HEK293T (cell line): ENCODE measurements around the gene ARHGEF2.
"Not testable (repeated sequence)": the region's sequence is repeated elsewhere in the genome, so short reads cannot be mapped to it uniquely, and the experiment has no call there.

Experiments
- CTCF ChIA-PET: fragments of 350-600 bp; formaldehyde crosslinking; extraction: SDS; loops from one replicate; lab custom pipeline; 2021; ENCODE audit warnings: antibody characterized with exemption, inconsistent platforms; lab: Yijun Ruan, JAX
- POLR2A ChIA-PET: fragments of 350-600 bp; formaldehyde crosslinking; extraction: SDS; loops from one replicate; lab custom pipeline; 2020; ENCODE audit warnings: antibody characterized with exemption, inconsistent platforms; lab: Yijun Ruan, JAX
- DNase-seq: peaks from one replicate; pipeline ENCODE4 v3.0.0; 2012; ENCODE audit warnings: mixed read lengths; ENCODE audit errors: extremely low spot score
- ARNT ChIP-seq: fragments of 450-650 bp; IDR thresholded peaks from 2 replicates; pipeline ENCODE4 v1.6.1; 2017; ENCODE audit warnings: mild to moderate bottlenecking
- BHLHE40 ChIP-seq: fragments of 450-650 bp; IDR thresholded peaks from 2 replicates; pipeline ENCODE4 v1.6.1; 2016; ENCODE audit warnings: mild to moderate bottlenecking, moderate library complexity, borderline replicate concordance
- CTBP1 ChIP-seq: fragments of 450-650 bp; IDR thresholded peaks from 2 replicates; pipeline ENCODE4 v1.6.1; 2016; ENCODE audit warnings: borderline replicate concordance
- ELF4 ChIP-seq: fragments of 450-650 bp; IDR thresholded peaks from 2 replicates; pipeline ENCODE4 v1.6.1; 2017; ENCODE audit warnings: antibody characterized with exemption
- FOXA1 ChIP-seq: fragments of 450-650 bp; IDR thresholded peaks from 2 replicates; pipeline ENCODE4 v1.6.1; 2016; ENCODE audit warnings: mild to moderate bottlenecking
- FOXK2 ChIP-seq: fragments of 450-650 bp; IDR thresholded peaks from 2 replicates; pipeline ENCODE4 v1.6.1; 2016; ENCODE audit warnings: mild to moderate bottlenecking
- FOXM1 ChIP-seq: fragments of 450-650 bp; IDR thresholded peaks from 2 replicates; pipeline ENCODE4 v1.6.1; 2017; ENCODE audit warnings: mild to moderate bottlenecking, borderline replicate concordance
- HDGF ChIP-seq: fragments of 450-650 bp; IDR thresholded peaks from 2 replicates; pipeline ENCODE4 v1.6.1; 2017; ENCODE audit warnings: antibody characterized with exemption, borderline replicate concordance
- L3MBTL2 ChIP-seq: fragments of 450-650 bp; conservative IDR thresholded peaks from 2 replicates; pipeline ENCODE4 v1.6.1; 2016; ENCODE audit warnings: mild to moderate bottlenecking
- LEF1 ChIP-seq: fragments of 450-650 bp; IDR thresholded peaks from 2 replicates; pipeline ENCODE4 v1.6.1; 2017; ENCODE audit warnings: mild to moderate bottlenecking, borderline replicate concordance
- NFRKB ChIP-seq: fragments of 450-650 bp; IDR thresholded peaks from 2 replicates; pipeline ENCODE4 v1.6.1; 2016; ENCODE audit warnings: mild to moderate bottlenecking, moderate library complexity
- SP1 ChIP-seq: fragments of 450-650 bp; IDR thresholded peaks from 2 replicates; pipeline ENCODE4 v1.6.1; 2017
- SUZ12 ChIP-seq: fragments of 450-650 bp; IDR thresholded peaks from 2 replicates; pipeline ENCODE4 v1.6.1; 2016; ENCODE audit warnings: mild to moderate bottlenecking
- TARDBP ChIP-seq: fragments of 450-650 bp; IDR thresholded peaks from 2 replicates; pipeline ENCODE4 v1.6.1; 2016
- ZNF384 ChIP-seq: fragments of 450-650 bp; IDR thresholded peaks from 2 replicates; pipeline ENCODE4 v1.6.1; 2016
- TF ChIP-seq, protein P1 (sequence below): fragments of 450-650 bp; IDR thresholded peaks from 2 replicates; pipeline ENCODE4 v1.6.1; 2016

The ARHGEF2 gene

DNA sequence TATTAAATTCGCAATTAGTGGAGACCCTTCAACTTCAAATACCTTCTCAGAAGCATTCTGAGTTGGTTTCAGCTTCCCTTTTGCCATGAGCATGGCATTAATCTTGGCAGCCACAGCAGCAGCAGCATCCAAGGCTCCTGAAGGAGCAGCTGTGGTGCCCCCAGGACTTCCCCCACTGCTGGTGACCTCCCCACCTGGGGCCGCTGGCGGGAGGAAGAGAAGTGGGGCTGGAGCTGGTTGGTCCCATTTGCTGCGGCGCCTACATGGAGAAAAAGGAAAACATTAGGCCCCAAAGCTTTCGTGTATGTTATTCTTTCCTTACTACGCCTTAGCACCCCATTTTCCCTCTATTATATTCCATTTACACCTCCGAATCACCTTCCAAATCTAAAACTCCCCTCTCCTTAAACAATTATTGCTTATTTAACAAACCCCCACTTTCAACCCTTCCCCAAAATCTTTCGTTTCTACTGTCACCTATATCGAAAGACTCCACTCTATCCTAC, 44.7 kb downstream of the ARHGEF2 start:
- TF ChIP-seq SUZ12 (no peak), L3MBTL2 (0 out of 2 replicates have a peak, but pooled peaks have one; percentile 1), ELF4 (no peak), NFRKB (no peak), LEF1 (no peak)
- TF ChIP-seq, protein P1, sequence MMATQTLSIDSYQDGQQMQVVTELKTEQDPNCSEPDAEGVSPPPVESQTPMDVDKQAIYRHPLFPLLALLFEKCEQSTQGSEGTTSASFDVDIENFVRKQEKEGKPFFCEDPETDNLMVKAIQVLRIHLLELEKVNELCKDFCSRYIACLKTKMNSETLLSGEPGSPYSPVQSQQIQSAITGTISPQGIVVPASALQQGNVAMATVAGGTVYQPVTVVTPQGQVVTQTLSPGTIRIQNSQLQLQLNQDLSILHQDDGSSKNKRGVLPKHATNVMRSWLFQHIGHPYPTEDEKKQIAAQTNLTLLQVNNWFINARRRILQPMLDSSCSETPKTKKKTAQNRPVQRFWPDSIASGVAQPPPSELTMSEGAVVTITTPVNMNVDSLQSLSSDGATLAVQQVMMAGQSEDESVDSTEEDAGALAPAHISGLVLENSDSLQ = no peak
- ChIA-PET CTCF (interaction anchor here (1.0 to 2.1 kb wide), 2 partner anchors 56 to 133 kb away, joined by 5 to 13 read pairs; no protein-coding TSS in a partner anchor), POLR2A (interaction anchor here (0.7 to 5.9 kb wide), 23 partner anchors 10 to 517 kb away, joined by 3 to 79 read pairs (median 10); partner anchors contain the start of genes ARHGEF2, GON4L and SYT11)
- DNase-seq = no peak

DNA sequence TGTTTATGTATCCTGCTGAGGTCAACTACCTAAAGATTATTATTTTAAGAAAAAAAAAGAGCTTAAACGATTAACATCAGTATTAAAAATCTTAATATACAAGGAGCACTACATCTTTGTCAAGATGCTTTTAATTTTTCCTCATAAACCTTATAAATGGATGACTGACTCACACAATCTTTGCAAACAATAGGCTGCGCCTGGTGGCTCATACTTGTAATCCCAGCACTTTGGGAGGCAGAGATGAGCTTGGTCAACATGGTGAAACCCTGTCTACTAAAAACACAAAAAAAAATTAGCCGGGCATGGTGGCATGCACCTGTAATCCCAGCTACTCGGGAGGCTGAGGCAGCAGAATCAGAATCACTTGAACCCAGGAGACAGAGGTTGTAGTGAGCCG, 45.9 kb downstream of the ARHGEF2 start:
- POLR2A ChIA-PET = interaction anchor here (1.2 to 5.9 kb wide), 8 partner anchors 11 to 74 kb away, joined by 3 to 79 read pairs (median 22); partner anchors contain the start of genes ARHGEF2, GON4L and SYT11
- CTCF ChIA-PET = interaction anchor here (0.6 to 1.0 kb wide), 2 partner anchors 11 to 57 kb away, joined by 3 to 5 read pairs; no protein-coding TSS in a partner anchor
- TF ChIP-seq ELF4 (no peak), TARDBP (no peak), HDGF (no peak), L3MBTL2 (no peak), BHLHE40 (no peak), SP1 (no peak), CTBP1 (no peak), FOXA1 (no peak), NFRKB (no peak), FOXM1 (no peak), SUZ12 (no peak), ARNT (no peak), LEF1 (no peak), ZNF384 (no peak), FOXK2 (no peak)
- TF ChIP-seq, protein P1 = no peak
- no peak for DNase-seq

DNA sequence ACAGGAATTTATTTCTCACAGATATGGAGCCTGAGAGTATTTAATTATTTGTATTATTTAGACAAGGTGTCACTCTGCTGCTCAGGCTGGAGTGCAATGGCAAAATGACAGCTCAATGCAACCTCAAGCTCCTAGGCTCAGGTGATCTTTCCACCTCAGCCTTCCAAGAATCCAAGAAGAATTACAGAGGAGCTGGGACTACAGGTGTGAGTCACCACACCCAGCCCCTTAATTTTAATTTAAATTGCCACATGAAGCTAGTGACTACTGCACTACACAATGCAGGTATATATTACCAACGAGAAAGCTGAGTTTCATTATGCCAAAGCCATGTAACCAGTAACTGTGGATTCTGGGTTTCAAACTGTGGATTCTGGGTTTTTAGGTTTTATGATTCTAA, 46.3 kb downstream of the ARHGEF2 start:
- POLR2A ChIA-PET = interaction anchor here (1.1 to 5.9 kb wide), 9 partner anchors 8 to 74 kb away, joined by 3 to 79 read pairs (median 11); partner anchors contain the start of genes ARHGEF2, GON4L and SYT11
- TF ChIP-seq TARDBP (no peak), FOXK2 (no peak), L3MBTL2 (no peak), ELF4 (no peak), HDGF (no peak), NFRKB (no peak), ZNF384 (no peak), LEF1 (no peak), CTBP1 (no peak), SUZ12 (no peak), BHLHE40 (no peak)
- CTCF ChIA-PET = interaction anchor here (1.0 kb wide), 1 partner anchor 57 kb away, joined by 5 read pairs; no protein-coding TSS in a partner anchor
- DNase-seq = no peak

DNA sequence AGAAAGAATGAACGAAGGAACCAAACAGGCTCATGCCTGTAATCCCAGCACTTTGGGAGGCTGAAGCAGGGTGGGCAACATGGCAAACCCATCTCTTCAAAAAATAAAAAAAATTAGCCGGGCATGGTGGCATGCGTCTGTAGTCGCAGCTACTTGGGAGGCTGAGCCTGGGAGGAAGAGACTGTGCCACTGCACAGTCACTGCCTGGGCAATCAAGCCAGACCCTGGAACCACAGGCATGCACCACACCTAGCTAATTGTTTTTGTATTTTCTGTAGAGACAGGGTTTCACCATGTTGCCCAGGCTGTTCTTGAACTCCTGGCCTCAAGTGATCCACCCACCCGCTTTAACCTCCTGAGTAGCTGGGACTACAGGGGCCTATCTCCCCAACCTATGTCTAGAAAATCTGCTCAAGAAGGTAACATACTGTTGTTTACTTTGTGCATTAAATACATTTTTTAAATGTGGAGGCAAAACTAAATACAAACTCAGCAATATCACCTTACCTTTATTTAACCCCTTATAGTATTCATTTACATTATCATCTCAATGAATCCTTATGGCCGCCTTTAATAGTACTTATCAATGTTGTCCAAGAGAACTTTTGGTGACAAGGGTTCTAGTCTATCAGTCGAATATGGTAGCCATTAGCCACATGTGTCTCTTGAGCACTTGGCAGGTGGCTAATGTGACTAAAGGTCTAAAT, 46.9 kb downstream of the ARHGEF2 start:
- no peak for DNase-seq
- POLR2A ChIA-PET = interaction anchor here (0.6 to 5.9 kb wide), 9 partner anchors 9 to 73 kb away, joined by 3 to 79 read pairs (median 7); partner anchors contain the start of genes ARHGEF2, GON4L and SYT11

DNA sequence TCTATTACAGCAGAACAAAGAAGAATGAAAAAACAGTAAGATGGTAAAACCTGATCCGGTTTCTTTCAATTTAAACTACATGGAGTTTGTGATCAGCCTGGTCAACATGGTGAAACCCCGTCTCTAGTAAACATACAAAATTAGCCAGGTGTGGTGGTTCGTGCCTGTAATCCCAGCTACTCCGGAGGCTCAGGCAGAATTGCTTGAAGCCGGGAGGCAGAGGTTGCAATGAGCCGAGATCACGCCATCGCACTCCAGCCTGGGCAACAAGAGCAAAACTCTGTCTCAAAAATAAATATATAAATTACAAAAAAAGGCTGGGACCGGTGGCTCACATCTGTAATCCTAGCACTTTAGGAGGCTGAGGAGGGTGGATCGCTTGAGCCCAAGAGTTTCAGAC, 47.6 kb downstream of the ARHGEF2 start:
- ChIA-PET POLR2A (interaction anchor here (0.6 to 5.9 kb wide), 9 partner anchors 10 to 90 kb away, joined by 3 to 79 read pairs (median 5); partner anchors contain the start of genes ARHGEF2, GON4L and SYT11), CTCF (interaction anchor here (0.6 kb wide), 1 partner anchor 8 kb away, joined by 3 read pairs; no protein-coding TSS in a partner anchor)
- not testable (repeated sequence) for DNase-seq

More for the DNA sequence above, 46.9 kb downstream of the ARHGEF2 start:
- CTCF ChIA-PET = interaction anchor here (0.6 kb wide), 1 partner anchor 7 kb away, joined by 3 read pairs; no protein-coding TSS in a partner anchor
- TF ChIP-seq FOXA1 (no peak), L3MBTL2 (no peak), HDGF (no peak), FOXM1 (no peak), ELF4 (no peak), ZNF384 (no peak), SUZ12 (no peak), CTBP1 (no peak), SP1 (no peak)

DNA sequence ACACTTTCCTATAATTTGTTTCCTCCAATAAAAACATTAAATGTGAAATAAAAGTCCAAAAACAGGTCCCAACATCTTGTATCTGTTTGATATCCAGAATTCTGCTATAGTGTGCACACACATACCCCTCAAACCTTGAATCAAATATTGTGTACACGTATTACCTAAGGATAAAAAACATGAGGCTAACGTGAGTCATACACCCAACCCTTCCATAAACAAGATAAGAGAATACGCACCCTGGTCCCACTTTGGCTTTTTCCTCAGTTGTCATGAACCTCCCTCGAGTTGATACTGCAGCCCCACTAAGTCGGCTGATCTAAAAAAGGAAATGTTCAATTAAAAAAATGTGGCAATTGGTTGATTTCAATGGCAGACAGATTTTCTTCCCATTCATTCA, 49.3 kb downstream of the ARHGEF2 start:
- POLR2A ChIA-PET = interaction anchor here (1.5 kb wide), 1 partner anchor 69 kb away, joined by 3 read pairs; the partner anchor contains the start of gene SYT11
- CTCF ChIA-PET = no interaction called here
- DNase-seq = no peak
- TF ChIP-seq LEF1 (no peak), FOXK2 (no peak), FOXA1 (no peak), HDGF (no peak), ELF4 (no peak), SUZ12 (no peak), L3MBTL2 (no peak), CTBP1 (no peak), SP1 (no peak), BHLHE40 (no peak), ZNF384 (no peak), FOXM1 (no peak), NFRKB (no peak)
- TF ChIP-seq, protein P1 = no peak
